Cardiac muscle cell (in vitro differentiated cells and primary cell): ENCODE results near the gene ZDHHC9. TPM values are rescaled to one million over a fixed set of nuclear protein-coding genes. Genes with fewer than 3 reads are reported as not detected.

Experiments used
- DNase-seq, 2 donors: peaks; one replicate each; pipeline versions ENCODE4 v3.0.0 to v3.0.0-alpha.2; 2010 to 2017; ENCODE audit warnings: low read depth in 1 of 2, low spot score in 1 of 2
- H3K27ac ChIP-seq: fragments of 200-600 bp; sonication (generic); 2 replicates; pipeline ENCODE4 v1.5.1; 2016
- H3K27me3 ChIP-seq: fragments of 200-600 bp; sonication (generic); 2 replicates; pipeline ENCODE4 v1.6.0; 2016; ENCODE audit warnings: control low read depth
- H3K36me3 ChIP-seq: fragments of 200-600 bp; sonication (generic); 2 replicates; pipeline ENCODE4 v1.5.1; 2016; ENCODE audit warnings: control low read depth
- H3K4me1 ChIP-seq: fragments of 200-600 bp; sonication (generic); 2 replicates; pipeline ENCODE4 v1.8.1; 2017; ENCODE audit warnings: low read depth, mild to moderate bottlenecking, mixed run types
- H3K4me3 ChIP-seq: fragments of 200-600 bp; sonication (generic); 2 replicates; pipeline ENCODE4 v1.5.1; 2016; ENCODE audit warnings: mild to moderate bottlenecking
- H3K9me3 ChIP-seq: fragments of 200-600 bp; sonication (generic); 2 replicates; pipeline ENCODE4 v1.5.1; 2017; ENCODE audit warnings: low read depth, mild to moderate bottlenecking, control low read depth
- CTCF ChIP-seq: IDR thresholded peaks from 2 replicates; pipeline ENCODE4 v1.5.1; 2012; ENCODE audit warnings: low read depth, mild to moderate bottlenecking, low read length
- polyA plus RNA-seq: library from polyadenylated mRNA; unstranded; fragments of >200 nt; fragmentation: Nextera tagmentation; extraction: Ambion mirVana; gene quantifications from 2 replicates; pipeline ENCODE4 v1.2.1, GENCODE V29; 2016
- total RNA-seq: library from RNA; depleted of rRNA; stranded (reverse); fragments of >200 nt; gene quantifications from 2 replicates; pipeline ENCODE4 v1.2.3, GENCODE V29; 2016

ZDHHC9 gene
- total and polyA plus RNA-seq, 2 experiments from 2014 or later, result 9.9 to 15.5 TPM

GRCh38 chrX:129762448-129762847, 81.2 kb downstream of the ZDHHC9 start:
- no peaks in the 10 kb centered on the region for H3K36me3 ChIP-seq
- no peak overlapping the region for H3K27ac ChIP-seq
- no peaks in the 10 kb centered on the region for H3K27me3 ChIP-seq
- H3K9me3 ChIP-seq, result no peaks in the 10 kb centered on the region
- no peak for TF ChIP-seq CTCF
- H3K4me3 ChIP-seq, result no peak overlapping the region
- H3K4me1 ChIP-seq, result no peaks in the 10 kb centered on the region
- DNase-seq, result no peak

DNA sequence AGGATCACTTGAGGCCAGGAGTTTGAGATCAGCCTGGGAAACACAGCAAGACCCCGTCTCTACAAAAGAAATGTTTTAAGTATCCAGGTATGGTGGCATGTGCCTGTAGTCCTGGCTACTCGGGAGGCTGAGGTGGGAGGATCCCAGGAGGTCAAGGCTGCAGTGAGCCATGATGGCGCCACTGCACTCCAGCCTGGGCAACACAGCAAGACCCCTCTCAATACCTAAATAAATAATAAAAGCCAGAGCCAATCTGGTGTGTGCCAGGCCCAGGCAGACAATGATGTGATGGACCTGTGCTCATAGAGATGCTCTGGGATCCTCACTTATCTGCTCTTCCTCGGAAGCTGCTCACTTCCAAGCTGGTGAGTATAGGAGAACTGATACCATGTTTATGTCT, 82.1 kb downstream of the ZDHHC9 start:
- TF ChIP-seq CTCF, result no peak
- H3K4me3 ChIP-seq, result no peak overlapping the region
- DNase-seq, result no peak
- H3K36me3 ChIP-seq, result no peaks in the 10 kb centered on the region
- no peaks in the 10 kb centered on the region for H3K9me3 ChIP-seq
- no peaks in the 10 kb centered on the region for H3K4me1 ChIP-seq
- H3K27me3 ChIP-seq, result no peaks in the 10 kb centered on the region
- no peak overlapping the region for H3K27ac ChIP-seq

DNA sequence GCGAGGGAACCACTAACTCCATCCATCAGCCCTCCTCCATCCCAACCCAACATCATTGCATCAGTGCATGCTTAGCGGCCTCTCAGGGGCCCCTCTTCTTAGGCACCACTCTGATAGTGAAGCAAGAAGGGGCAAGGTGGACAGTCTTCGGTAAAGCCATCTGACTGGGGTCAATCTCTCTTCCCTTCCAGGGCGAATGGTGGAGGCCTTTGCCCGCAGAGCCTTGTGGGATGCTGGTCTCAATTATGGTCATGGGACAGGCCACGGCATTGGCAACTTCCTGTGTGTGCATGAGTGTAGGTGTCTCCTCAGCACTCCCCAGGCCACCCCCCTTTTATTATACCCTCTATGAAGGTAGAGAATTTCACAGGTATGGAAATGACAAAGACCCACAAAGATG, 82.7 kb downstream of the ZDHHC9 start:
- Histone ChIP-seq H3K36me3 (no peaks in the 10 kb centered on the region), H3K27ac (no peak overlapping the region), H3K9me3 (no peaks in the 10 kb centered on the region), H3K4me1 (no peaks in the 10 kb centered on the region), H3K4me3 (no peak overlapping the region), H3K27me3 (no peaks in the 10 kb centered on the region)
- DNase-seq, result no peak
- no peak for TF ChIP-seq CTCF

- Histone ChIP-seq H3K27ac (no peak overlapping the region), H3K9me3 (no peaks in the 10 kb centered on the region), H3K36me3 (no peaks in the 10 kb centered on the region), H3K4me3 (no peak overlapping the region), H3K27me3 (no peaks in the 10 kb centered on the region), H3K4me1 (no peaks in the 10 kb centered on the region)
- no peak for DNase-seq
- no peak for TF ChIP-seq CTCF
Measured at GRCh38 chrX:129760155-129760554, 83.5 kb downstream of the ZDHHC9 start.

DNA sequence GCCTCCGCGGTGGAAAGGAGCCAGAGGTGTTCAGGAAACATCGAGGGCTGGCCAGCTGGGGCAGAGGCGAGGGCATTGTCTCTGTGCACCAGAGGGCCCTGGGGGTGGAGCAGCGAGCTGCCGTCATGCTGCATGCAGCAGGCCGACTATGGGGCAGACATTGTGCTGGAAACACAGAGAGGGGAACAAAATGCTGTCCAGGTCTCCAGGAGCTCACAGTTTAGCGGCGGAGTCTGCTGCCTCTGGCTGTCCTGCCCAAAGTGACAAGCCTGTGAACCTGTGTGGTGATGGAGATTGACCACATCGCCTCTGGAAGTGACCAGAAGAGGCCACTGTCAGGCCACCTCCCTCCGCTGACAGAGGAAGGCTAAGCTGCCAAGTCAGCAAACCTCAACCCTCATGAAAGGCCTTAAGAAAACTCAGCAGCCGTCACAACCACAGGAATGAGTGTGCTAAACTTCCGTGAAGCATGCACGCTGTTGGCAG, 84.1 kb downstream of the ZDHHC9 start:
- TF ChIP-seq CTCF, result peak; percentile 8
- DNase-seq, result peak in 1 of 2 donors; percentile 92
- H3K27me3 ChIP-seq, result no peaks in the 10 kb centered on the region

More for the DNA sequence above, 84.1 kb downstream of the ZDHHC9 start:
- H3K4me3 ChIP-seq, result no peak overlapping the region
- H3K36me3 ChIP-seq, result no peaks in the 10 kb centered on the region
- H3K4me1 ChIP-seq, result no peaks in the 10 kb centered on the region
- H3K27ac ChIP-seq, result no peak overlapping the region
- H3K9me3 ChIP-seq, result no peaks in the 10 kb centered on the region
